GM23338 (cell line): ENCODE data around the gene PANK4.

ENCODE experiments used
- CREB1 ChIP-seq: fragments of 250-450 bp; sonication (Bioruptor Pico); IDR thresholded peaks from 2 replicates; pipeline ENCODE4 v1.5.0; 2020; ENCODE audit warnings: low read depth, mild to moderate bottlenecking, moderate library complexity
- CTCF ChIP-seq, 2 experiments: fragments of 200-600 bp in 1 of 2; sonication (generic) in 1 of 2; conservative IDR thresholded peaks; 2 replicates each; pipeline versions ENCODE4 v1.5.1 to v1.6.1; 2016 to 2017; ENCODE audit warnings: antibody characterized with exemption in 2 of 2, low read depth in 2 of 2, mild to moderate bottlenecking in 2 of 2, moderate library complexity in 1 of 2
- ETS1 ChIP-seq: IDR thresholded peaks from 2 replicates; pipeline ENCODE4 v1.6.1; 2016; ENCODE audit warnings: antibody characterized with exemption
- EZH2 ChIP-seq: fragments of 200-600 bp; sonication (generic); IDR thresholded peaks from one replicate; pipeline ENCODE4 v1.8.0; 2017; ENCODE audit warnings: antibody characterized with exemption, mild to moderate bottlenecking, low read depth; ENCODE audit not compliant: unreplicated experiment
- EZH2phosphoT487 ChIP-seq: fragments of 200-600 bp; sonication (generic); IDR thresholded peaks from one replicate; pipeline ENCODE4 v1.8.1; 2018; ENCODE audit warnings: antibody characterized with exemption; ENCODE audit not compliant: unreplicated experiment
- JUNB ChIP-seq: IDR thresholded peaks from one replicate; pipeline ENCODE4 v1.6.1; 2016; ENCODE audit warnings: antibody characterized with exemption; ENCODE audit not compliant: unreplicated experiment
- POLR2AphosphoS5 ChIP-seq: IDR thresholded peaks from 2 replicates; pipeline ENCODE4 v1.6.1; 2016; ENCODE audit warnings: antibody characterized with exemption, low read depth
- ZNF331 ChIP-seq: fragments of 250-450 bp; sonication (Bioruptor Pico); IDR thresholded peaks from 2 replicates; pipeline ENCODE4 v1.5.0; 2020; ENCODE audit warnings: low read depth, mild to moderate bottlenecking, moderate library complexity
- TF ChIP-seq, protein P1 (sequence below): IDR thresholded peaks from one replicate; pipeline ENCODE4 v1.6.1; 2018; ENCODE audit warnings: antibody characterized with exemption; ENCODE audit not compliant: unreplicated experiment

GRCh38 chr1:2503554-2504224 is 22.7 kb downstream of the PANK4 start:
- 0 out of 4 replicates have a peak, but pooled peaks of 1 of the 2 experiments have one; percentile 21 for TF ChIP-seq CTCF (conservative IDR thresholded peaks at IDR 0.05; ENCODE audit: low read depth in 2 of 2)
- no peak for TF ChIP-seq EZH2
- TF ChIP-seq ETS1 = no peak
- no peak for TF ChIP-seq ZNF331 (CRISPR knock-in tag)
- TF ChIP-seq, protein P1, sequence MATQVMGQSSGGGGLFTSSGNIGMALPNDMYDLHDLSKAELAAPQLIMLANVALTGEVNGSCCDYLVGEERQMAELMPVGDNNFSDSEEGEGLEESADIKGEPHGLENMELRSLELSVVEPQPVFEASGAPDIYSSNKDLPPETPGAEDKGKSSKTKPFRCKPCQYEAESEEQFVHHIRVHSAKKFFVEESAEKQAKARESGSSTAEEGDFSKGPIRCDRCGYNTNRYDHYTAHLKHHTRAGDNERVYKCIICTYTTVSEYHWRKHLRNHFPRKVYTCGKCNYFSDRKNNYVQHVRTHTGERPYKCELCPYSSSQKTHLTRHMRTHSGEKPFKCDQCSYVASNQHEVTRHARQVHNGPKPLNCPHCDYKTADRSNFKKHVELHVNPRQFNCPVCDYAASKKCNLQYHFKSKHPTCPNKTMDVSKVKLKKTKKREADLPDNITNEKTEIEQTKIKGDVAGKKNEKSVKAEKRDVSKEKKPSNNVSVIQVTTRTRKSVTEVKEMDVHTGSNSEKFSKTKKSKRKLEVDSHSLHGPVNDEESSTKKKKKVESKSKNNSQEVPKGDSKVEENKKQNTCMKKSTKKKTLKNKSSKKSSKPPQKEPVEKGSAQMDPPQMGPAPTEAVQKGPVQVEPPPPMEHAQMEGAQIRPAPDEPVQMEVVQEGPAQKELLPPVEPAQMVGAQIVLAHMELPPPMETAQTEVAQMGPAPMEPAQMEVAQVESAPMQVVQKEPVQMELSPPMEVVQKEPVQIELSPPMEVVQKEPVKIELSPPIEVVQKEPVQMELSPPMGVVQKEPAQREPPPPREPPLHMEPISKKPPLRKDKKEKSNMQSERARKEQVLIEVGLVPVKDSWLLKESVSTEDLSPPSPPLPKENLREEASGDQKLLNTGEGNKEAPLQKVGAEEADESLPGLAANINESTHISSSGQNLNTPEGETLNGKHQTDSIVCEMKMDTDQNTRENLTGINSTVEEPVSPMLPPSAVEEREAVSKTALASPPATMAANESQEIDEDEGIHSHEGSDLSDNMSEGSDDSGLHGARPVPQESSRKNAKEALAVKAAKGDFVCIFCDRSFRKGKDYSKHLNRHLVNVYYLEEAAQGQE = no peak
- TF ChIP-seq JUNB = no peak
- no peak for TF ChIP-seq CREB1 (CRISPR knock-in tag)
- TF ChIP-seq POLR2AphosphoS5 = no peak
- TF ChIP-seq EZH2phosphoT487 = no peak
